ENCODE measurements around the gene MICALL2.

- TF ChIP-seq POLR2AphosphoS5 (IDR thresholded peaks at IDR 0.05) (no peak), CTCF (IDR thresholded peaks at IDR 0.05) (no peak), POLR2A (IDR thresholded peaks at IDR 0.05; ENCODE audit: low read depth) (no peak)
These were observed 33.8 kb downstream of the MICALL2 start for GRCh38 chr7:1425292-1426136.
